SK-N-SH treated with all-trans-retinoic acid at 6 μM for 48 hours (cell line): Measurements from ENCODE around the gene FKBP9.
"Not testable (repeated sequence)": the region's sequence is repeated elsewhere in the genome, so short reads cannot be mapped to it uniquely, and the experiment has no call there.

Source experiments
- BACH2 ChIP-seq: fragments of 250-450 bp; sonication (Bioruptor Pico); IDR thresholded peaks from 2 replicates; pipeline ENCODE4 v1.9.0; 2021; ENCODE audit warnings: mild to moderate bottlenecking, borderline replicate concordance
- CSDC2 ChIP-seq: fragments of 250-450 bp; sonication (Bioruptor Pico); IDR thresholded peaks from 2 replicates; pipeline ENCODE4 v1.5.0; 2020; ENCODE audit warnings: mild to moderate bottlenecking, moderate library complexity
- OSR1 ChIP-seq: fragments of 250-450 bp; sonication (Bioruptor Pico); IDR thresholded peaks from 2 replicates; pipeline ENCODE4 v1.8.0; 2022; ENCODE audit warnings: moderate library complexity, mild to moderate bottlenecking, inconsistent platforms
- TOX ChIP-seq: fragments of 250-450 bp; sonication (Bioruptor Pico); IDR thresholded peaks from 2 replicates; pipeline ENCODE4 v1.8.0; 2021; ENCODE audit warnings: mild to moderate bottlenecking, moderate library complexity, borderline replicate concordance
- ZFP3 ChIP-seq: fragments of 250-450 bp; sonication (Bioruptor Pico); IDR thresholded peaks from 2 replicates; pipeline ENCODE4 v1.5.0; 2020; ENCODE audit warnings: mild to moderate bottlenecking, moderate library complexity
- ZNF8 ChIP-seq: fragments of 450-650 bp; formaldehyde crosslinking; IDR thresholded peaks from 2 replicates; pipeline ENCODE4 v1.5.0; 2020; ENCODE audit warnings: mild to moderate bottlenecking, moderate library complexity
- TF ChIP-seq, protein P1 (sequence below): fragments of 250-450 bp; sonication (Bioruptor Pico); IDR thresholded peaks from 2 replicates; pipeline ENCODE4 v1.8.0; 2020; ENCODE audit warnings: mild to moderate bottlenecking, moderate library complexity, borderline replicate concordance
- TF ChIP-seq, protein P2 (sequence below): fragments of 250-450 bp; sonication (Bioruptor Pico); IDR thresholded peaks from 2 replicates; pipeline ENCODE4 v1.8.0; 2021; ENCODE audit warnings: low read depth, mild to moderate bottlenecking, moderate library complexity, borderline replicate concordance
- TF ChIP-seq, protein P3 (sequence below): fragments of 250-450 bp; sonication (Bioruptor Pico); IDR thresholded peaks from 2 replicates; pipeline ENCODE4 v1.5.1; 2021; ENCODE audit warnings: mild to moderate bottlenecking, moderate library complexity

GRCh38 chr7:32971967-32972366 is 14.7 kb downstream of the FKBP9 start:
- not testable (repeated sequence) for TF ChIP-seq ZNF8; TOX (CRISPR knock-in tag); OSR1 (CRISPR knock-in tag); ZFP3 (CRISPR knock-in tag); CSDC2 (CRISPR knock-in tag); BACH2 (CRISPR knock-in tag)
- TF ChIP-seq, protein P1, sequence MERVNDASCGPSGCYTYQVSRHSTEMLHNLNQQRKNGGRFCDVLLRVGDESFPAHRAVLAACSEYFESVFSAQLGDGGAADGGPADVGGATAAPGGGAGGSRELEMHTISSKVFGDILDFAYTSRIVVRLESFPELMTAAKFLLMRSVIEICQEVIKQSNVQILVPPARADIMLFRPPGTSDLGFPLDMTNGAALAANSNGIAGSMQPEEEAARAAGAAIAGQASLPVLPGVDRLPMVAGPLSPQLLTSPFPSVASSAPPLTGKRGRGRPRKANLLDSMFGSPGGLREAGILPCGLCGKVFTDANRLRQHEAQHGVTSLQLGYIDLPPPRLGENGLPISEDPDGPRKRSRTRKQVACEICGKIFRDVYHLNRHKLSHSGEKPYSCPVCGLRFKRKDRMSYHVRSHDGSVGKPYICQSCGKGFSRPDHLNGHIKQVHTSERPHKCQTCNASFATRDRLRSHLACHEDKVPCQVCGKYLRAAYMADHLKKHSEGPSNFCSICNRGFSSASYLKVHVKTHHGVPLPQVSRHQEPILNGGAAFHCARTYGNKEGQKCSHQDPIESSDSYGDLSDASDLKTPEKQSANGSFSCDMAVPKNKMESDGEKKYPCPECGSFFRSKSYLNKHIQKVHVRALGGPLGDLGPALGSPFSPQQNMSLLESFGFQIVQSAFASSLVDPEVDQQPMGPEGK (CRISPR knock-in tag): not testable (repeated sequence)
- TF ChIP-seq, protein P2, sequence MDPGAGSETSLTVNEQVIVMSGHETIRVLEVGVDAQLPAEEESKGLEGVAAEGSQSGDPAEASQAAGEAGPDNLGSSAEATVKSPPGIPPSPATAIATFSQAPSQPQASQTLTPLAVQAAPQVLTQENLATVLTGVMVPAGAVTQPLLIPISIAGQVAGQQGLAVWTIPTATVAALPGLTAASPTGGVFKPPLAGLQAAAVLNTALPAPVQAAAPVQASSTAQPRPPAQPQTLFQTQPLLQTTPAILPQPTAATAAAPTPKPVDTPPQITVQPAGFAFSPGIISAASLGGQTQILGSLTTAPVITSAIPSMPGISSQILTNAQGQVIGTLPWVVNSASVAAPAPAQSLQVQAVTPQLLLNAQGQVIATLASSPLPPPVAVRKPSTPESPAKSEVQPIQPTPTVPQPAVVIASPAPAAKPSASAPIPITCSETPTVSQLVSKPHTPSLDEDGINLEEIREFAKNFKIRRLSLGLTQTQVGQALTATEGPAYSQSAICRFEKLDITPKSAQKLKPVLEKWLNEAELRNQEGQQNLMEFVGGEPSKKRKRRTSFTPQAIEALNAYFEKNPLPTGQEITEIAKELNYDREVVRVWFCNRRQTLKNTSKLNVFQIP: not testable (repeated sequence)
- TF ChIP-seq, protein P3, sequence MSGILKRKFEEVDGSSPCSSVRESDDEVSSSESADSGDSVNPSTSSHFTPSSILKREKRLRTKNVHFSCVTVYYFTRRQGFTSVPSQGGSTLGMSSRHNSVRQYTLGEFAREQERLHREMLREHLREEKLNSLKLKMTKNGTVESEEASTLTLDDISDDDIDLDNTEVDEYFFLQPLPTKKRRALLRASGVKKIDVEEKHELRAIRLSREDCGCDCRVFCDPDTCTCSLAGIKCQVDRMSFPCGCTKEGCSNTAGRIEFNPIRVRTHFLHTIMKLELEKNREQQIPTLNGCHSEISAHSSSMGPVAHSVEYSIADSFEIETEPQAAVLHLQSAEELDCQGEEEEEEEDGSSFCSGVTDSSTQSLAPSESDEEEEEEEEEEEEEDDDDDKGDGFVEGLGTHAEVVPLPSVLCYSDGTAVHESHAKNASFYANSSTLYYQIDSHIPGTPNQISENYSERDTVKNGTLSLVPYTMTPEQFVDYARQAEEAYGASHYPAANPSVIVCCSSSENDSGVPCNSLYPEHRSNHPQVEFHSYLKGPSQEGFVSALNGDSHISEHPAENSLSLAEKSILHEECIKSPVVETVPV (CRISPR knock-in tag): not testable (repeated sequence)
